ENCODE results near the gene ROCK1. TPM values are rescaled to one million over a fixed set of nuclear protein-coding genes. Genes with fewer than 3 reads are reported as not detected.

ROCK1 gene
- total and polyA plus RNA-seq, 2 donors from 2014 or later = 10.5 to 56.5 TPM

DNA sequence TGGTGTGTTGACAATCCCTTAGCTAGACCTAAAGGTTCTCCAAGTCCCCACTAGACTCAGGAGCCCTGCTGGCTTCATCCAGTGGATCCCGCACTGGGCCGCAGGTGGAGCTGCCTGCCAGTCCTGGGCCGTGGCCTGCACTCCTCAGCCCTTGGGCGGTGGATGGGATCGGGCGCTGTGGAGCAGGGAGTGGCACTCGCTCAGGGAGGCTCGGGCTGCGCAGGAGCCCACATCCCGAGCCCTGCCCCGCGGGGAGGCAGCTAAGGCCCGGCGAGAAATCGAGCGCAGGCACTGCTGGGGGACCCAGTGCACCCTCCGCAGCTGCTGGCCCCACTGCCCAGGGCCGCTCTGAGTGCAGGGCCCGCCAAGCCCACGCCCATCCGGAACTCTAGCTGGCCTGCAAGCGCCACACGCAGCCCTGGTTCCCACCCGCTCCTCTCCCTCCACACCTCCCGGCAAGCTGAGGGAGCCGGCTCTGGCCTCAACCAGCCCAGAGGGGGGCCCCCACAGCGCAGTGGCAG lies 20.8 kb upstream of the ROCK1 start:
- no peaks in the 10 kb centered on the region for H3K9me3 ChIP-seq (ENCODE audit: control insufficient read depth in 2 of 3, insufficient read depth in 1 of 3, low read length in 3 of 3)
- TF ChIP-seq, protein P1, sequence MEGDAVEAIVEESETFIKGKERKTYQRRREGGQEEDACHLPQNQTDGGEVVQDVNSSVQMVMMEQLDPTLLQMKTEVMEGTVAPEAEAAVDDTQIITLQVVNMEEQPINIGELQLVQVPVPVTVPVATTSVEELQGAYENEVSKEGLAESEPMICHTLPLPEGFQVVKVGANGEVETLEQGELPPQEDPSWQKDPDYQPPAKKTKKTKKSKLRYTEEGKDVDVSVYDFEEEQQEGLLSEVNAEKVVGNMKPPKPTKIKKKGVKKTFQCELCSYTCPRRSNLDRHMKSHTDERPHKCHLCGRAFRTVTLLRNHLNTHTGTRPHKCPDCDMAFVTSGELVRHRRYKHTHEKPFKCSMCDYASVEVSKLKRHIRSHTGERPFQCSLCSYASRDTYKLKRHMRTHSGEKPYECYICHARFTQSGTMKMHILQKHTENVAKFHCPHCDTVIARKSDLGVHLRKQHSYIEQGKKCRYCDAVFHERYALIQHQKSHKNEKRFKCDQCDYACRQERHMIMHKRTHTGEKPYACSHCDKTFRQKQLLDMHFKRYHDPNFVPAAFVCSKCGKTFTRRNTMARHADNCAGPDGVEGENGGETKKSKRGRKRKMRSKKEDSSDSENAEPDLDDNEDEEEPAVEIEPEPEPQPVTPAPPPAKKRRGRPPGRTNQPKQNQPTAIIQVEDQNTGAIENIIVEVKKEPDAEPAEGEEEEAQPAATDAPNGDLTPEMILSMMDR (IDR thresholded peaks at IDR 0.05; ENCODE audit: borderline replicate concordance, extremely low read depth, insufficient read depth) = no peak

DNA sequence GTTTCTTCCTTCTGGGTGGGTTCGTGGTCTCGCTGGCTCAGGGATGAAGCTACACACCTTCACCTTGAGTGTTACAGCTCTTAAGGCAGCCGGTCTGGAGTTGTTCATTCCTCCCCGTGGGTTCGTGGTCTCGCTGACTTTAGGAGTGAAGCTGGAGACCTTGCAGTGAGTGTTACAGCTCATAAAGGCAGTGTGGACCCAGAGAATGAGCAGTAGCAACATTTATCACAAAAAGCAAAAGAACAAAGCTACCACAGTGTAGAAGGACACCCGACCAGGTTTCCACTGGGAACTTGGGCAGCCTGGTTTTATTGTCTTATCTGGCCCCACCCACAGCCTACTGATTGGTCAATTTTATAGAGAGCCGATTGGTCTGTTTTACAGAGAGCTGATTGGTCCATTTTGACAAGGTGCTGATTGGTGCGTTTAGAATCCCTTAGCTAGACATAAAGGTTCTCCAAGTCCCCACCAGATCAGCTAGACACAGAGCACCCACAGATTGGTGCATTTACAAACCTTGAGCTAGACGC lies 20.1 kb upstream of the ROCK1 start:
- Histone ChIP-seq H3K9me3 (ENCODE audit: control insufficient read depth in 2 of 3, insufficient read depth in 1 of 3, low read length in 3 of 3) (no peaks in the 10 kb centered on the region), H3K9ac (ENCODE audit: low read length in 3 of 3) (no peak overlapping the region), H3K27me3 (ENCODE audit: control insufficient read depth, insufficient read depth, low read length) (no peaks in the 10 kb centered on the region), H3K4me1 (ENCODE audit: control insufficient read depth in 2 of 3, insufficient read depth in 2 of 3, low read depth in 1 of 3, low read length in 3 of 3) (no peaks in the 10 kb centered on the region), H3K4me3 (ENCODE audit: low read length in 3 of 3) (no peak overlapping the region), H3K27ac (ENCODE audit: low read depth in 2 of 2, low read length in 2 of 2) (no peak overlapping the region), H3K36me3 (ENCODE audit: control insufficient read depth in 2 of 3, insufficient read depth in 3 of 3, low read length in 3 of 3) (no peaks in the 10 kb centered on the region)
- DNase-seq = no peak
- FAIRE-seq = no peak
- intact Hi-C loops (cut with DNase I) = no loop called here
- TF ChIP-seq, protein P1 (IDR thresholded peaks at IDR 0.05; ENCODE audit: borderline replicate concordance, extremely low read depth, insufficient read depth) = no peak

More for the DNA sequence above, 20.8 kb upstream of the ROCK1 start:
- H3K9ac ChIP-seq (ENCODE audit: low read length in 3 of 3) = no peak overlapping the region
- no peaks in the 10 kb centered on the region for H3K4me1 ChIP-seq (ENCODE audit: control insufficient read depth in 2 of 3, insufficient read depth in 2 of 3, low read depth in 1 of 3, low read length in 3 of 3)
- no peak overlapping the region for H3K27ac ChIP-seq (ENCODE audit: low read depth in 2 of 2, low read length in 2 of 2)
- FAIRE-seq (no peak), DNase-seq (peak in 1 of 5 donors; percentile 65)
- intact Hi-C loops (cut with DNase I) = no loop called here
- H3K27me3 ChIP-seq (ENCODE audit: control insufficient read depth, insufficient read depth, low read length) = no peaks in the 10 kb centered on the region
- H3K36me3 ChIP-seq (ENCODE audit: control insufficient read depth in 2 of 3, insufficient read depth in 3 of 3, low read length in 3 of 3) = no peaks in the 10 kb centered on the region
- H3K4me3 ChIP-seq (ENCODE audit: low read length in 3 of 3) = no peak overlapping the region

DNA sequence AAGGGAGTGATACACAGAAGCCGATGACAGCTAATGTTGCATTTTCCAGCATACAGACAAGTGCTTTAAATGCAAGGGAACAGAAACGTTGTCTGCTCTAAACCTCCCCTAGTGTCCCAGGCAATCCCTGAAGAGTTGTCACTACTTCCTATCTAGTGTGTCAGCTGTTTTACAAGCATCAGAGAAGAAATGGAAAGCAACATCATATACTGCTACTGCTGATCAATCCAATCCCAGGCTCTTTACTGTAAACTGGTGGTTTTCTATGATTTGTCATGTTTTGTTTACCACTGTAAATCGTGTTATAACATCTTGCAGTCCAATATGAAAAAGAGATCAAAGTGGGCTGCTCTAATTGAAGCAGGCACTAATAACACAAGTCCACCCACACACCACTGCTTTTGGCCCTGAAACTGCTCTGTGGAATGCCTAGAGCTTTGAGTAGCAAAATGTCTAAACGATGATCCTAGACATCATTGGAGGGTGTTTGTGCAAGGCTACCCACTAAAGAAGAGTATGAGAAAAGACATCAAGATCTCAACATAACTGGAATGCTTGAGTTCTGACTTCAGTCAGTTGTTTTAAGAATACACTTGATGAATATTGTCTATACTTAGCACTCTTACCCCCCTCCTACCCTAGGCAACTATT lies 18.1 kb upstream of the ROCK1 start:
- H3K27ac ChIP-seq (ENCODE audit: low read depth in 2 of 2, low read length in 2 of 2) = no peak overlapping the region

More for the DNA sequence above, 18.1 kb upstream of the ROCK1 start:
- no peaks in the 10 kb centered on the region for H3K9me3 ChIP-seq (ENCODE audit: control insufficient read depth in 2 of 3, insufficient read depth in 1 of 3, low read length in 3 of 3)
- TF ChIP-seq, protein P1 (IDR thresholded peaks at IDR 0.05; ENCODE audit: borderline replicate concordance, extremely low read depth, insufficient read depth) = no peak
- no peak for FAIRE-seq
- H3K36me3 ChIP-seq (ENCODE audit: control insufficient read depth in 2 of 3, insufficient read depth in 3 of 3, low read length in 3 of 3) = no peaks in the 10 kb centered on the region
- no peak for DNase-seq
- H3K4me3 ChIP-seq (ENCODE audit: low read length in 3 of 3) = no peak overlapping the region
- H3K27me3 ChIP-seq (ENCODE audit: control insufficient read depth, insufficient read depth, low read length) = no peaks in the 10 kb centered on the region
- H3K4me1 ChIP-seq (ENCODE audit: control insufficient read depth in 2 of 3, insufficient read depth in 2 of 3, low read depth in 1 of 3, low read length in 3 of 3) = no peaks in the 10 kb centered on the region
- intact Hi-C loops (cut with DNase I) = no loop called here
- no peak overlapping the region for H3K9ac ChIP-seq (ENCODE audit: low read length in 3 of 3)

All from kidney (tissue), 14 donors.